ENCODE results near the gene SRGN. TPM values are rescaled to one million over a fixed set of nuclear protein-coding genes. Genes with fewer than 3 reads are reported as not detected.

Gene SRGN
- polyA plus RNA-seq, 1 experiment, result 83.5 TPM

DNA sequence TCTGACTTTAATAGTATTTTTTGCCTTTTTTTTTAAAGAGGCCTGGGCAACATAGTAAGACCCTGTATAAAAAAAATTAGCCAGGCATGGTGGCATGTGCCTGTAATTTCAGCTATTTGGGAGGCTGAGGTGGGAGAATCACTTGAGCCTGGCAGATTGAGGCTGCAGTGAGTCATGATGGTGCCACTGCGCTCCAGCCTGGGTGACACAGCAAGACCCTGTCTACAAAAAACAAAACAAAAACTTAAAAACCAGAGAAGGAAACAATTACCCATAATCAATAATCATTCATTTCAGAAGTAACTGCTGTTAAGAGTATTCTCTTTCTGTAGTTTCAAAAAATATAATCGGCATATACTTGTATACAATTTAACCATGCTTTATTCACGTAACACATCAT is 64.1 kb downstream of the SRGN start:
- Histone ChIP-seq H3K4me3 (ENCODE audit: low read depth, low read length) (no peak overlapping the region), H3K27me3 (ENCODE audit: control insufficient read depth, insufficient read depth, low read length) (no peaks in the 10 kb centered on the region), H3K36me3 (ENCODE audit: control insufficient read depth, insufficient read depth, low read length) (no peaks in the 10 kb centered on the region)
- TF ChIP-seq, protein P1, sequence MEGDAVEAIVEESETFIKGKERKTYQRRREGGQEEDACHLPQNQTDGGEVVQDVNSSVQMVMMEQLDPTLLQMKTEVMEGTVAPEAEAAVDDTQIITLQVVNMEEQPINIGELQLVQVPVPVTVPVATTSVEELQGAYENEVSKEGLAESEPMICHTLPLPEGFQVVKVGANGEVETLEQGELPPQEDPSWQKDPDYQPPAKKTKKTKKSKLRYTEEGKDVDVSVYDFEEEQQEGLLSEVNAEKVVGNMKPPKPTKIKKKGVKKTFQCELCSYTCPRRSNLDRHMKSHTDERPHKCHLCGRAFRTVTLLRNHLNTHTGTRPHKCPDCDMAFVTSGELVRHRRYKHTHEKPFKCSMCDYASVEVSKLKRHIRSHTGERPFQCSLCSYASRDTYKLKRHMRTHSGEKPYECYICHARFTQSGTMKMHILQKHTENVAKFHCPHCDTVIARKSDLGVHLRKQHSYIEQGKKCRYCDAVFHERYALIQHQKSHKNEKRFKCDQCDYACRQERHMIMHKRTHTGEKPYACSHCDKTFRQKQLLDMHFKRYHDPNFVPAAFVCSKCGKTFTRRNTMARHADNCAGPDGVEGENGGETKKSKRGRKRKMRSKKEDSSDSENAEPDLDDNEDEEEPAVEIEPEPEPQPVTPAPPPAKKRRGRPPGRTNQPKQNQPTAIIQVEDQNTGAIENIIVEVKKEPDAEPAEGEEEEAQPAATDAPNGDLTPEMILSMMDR (IDR thresholded peaks at IDR 0.05; ENCODE audit: insufficient read depth, low read depth, low read length), result no peak
- ChIA-PET POLR2A (no interaction called here), CTCF (no interaction called here)
- no peak for DNase-seq (ENCODE audit: low read depth)

DNA sequence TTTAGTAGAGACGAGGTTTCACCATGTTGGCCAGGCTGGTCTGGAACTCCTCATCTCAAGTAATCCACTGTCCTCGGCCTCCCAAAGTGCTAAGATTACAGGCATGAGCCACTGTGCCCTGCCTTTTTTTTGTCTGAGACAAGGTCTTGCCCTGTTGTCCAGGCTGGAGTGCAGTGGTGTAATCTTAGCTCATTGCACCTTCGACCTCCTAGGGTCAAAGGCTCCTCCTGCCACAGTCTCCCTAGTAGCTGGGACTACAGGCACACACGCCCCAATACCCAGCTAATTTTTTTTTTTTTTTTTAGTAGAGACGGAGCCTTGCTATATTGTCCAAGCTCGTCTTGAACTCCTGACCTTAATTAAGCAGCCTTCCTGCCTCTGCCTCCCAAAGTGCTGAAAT is 65.3 kb downstream of the SRGN start:
- Histone ChIP-seq H3K36me3 (ENCODE audit: control insufficient read depth, insufficient read depth, low read length) (peaks cover under 1% of the 10 kb centered on the region; the same call in 1 of the 2 replicates), H3K4me3 (ENCODE audit: low read depth, low read length) (no peak overlapping the region), H3K27me3 (ENCODE audit: control insufficient read depth, insufficient read depth, low read length) (no peaks in the 10 kb centered on the region)
- ChIA-PET POLR2A (no interaction called here), CTCF (interaction anchor here (0.5 kb wide), 1 partner anchor 25 kb away, joined by 3 read pairs; no protein-coding TSS in a partner anchor)
- TF ChIP-seq, protein P1 (IDR thresholded peaks at IDR 0.05; ENCODE audit: insufficient read depth, low read depth, low read length), result no peak
- DNase-seq (ENCODE audit: low read depth), result no peak

Small RNA genes lying within 50 kb of the gene (small RNA-seq; reads per million reads assigned to genes)
- gene RF00017 (ENCODE audit: insufficient read length, low read depth, low replicate concordance), result not detected

Other genes starting within 250 kb of the SRGN start
- gene DDX50, start 186.8 kb upstream of the SRGN start, polyA plus RNA-seq (2011; rRNA removed), result 23.1 and 43.3 TPM in 2 replicates
- gene DDX21, start 131.9 kb upstream of the SRGN start, polyA plus RNA-seq (2011; rRNA removed), result 21.9 and 46.2 TPM in 2 replicates
- gene KIFBP, start 99.3 kb upstream of the SRGN start, polyA plus RNA-seq (2011; rRNA removed), result 27.4 and 36.9 TPM in 2 replicates
- 7.5 and 18.7 TPM in 2 replicates for gene VPS26A, start 36.1 kb downstream of the SRGN start, polyA plus RNA-seq (2011; rRNA removed)
- 17.1 and 26.0 TPM in 2 replicates for gene SUPV3L1, start 92.1 kb downstream of the SRGN start, polyA plus RNA-seq (2011; rRNA removed)
- 0.09 and 0.18 TPM in 2 replicates for gene HKDC1, start 132.2 kb downstream of the SRGN start, polyA plus RNA-seq (2011; rRNA removed)
- gene HK1, start 190.4 kb downstream of the SRGN start, polyA plus RNA-seq (2011; rRNA removed), result 39.7 and 47.5 TPM in 2 replicates